ENCODE measurements around the gene CRYBB1.

CRYBB1 gene

DNA sequence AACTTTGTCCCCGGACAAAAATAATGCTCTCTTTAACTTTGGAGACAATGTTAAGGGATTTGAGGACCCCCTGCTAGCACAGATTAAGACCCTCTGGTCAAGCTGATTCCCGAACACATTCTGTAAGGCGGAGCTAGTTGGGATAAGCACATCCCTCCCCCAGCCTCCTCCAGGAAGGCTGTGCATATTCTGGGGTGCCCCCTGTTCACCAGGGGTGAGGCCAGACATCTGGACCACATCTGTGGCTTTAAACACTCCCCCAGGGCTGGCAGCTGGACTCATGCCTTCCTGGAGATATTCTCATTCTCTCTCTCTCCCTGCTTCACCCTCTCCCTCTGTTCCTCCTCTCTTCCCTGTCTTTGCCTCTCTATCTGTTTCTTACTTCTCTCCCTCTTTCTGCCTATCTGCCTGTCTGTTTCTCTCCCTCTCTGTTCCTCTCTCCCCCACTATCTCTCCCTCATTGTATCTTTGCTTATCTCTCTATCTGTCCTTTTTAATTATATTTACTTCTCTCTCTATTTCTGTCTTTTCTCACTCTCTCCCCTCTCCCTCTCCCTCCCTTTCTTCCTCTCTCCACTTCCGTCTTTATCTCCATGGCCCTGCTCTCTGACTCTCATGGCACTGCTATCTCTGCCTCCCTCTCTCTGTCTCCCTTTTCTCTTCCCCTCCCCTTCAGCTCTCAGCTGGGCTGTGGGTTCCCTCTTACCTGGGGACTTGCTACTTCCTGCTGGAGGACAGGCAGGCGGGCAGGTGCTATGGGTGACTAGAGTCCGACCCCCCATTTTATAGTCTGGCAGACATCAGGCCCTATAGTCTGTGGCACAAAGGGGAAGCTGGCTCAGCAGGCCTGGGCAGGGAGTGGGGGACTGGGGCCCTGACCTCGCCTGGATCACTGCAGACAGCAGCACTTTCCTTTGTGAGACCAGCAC is at the start of gene CRYBB1:
CRYBB1 (minus strand) TSS at position 757 of the 929 bp plus-strand sequence. CDS start 1,708 bp downstream, outside the sequence.
- no peak for DNase-seq (ENCODE audit: low spot score)

DNA sequence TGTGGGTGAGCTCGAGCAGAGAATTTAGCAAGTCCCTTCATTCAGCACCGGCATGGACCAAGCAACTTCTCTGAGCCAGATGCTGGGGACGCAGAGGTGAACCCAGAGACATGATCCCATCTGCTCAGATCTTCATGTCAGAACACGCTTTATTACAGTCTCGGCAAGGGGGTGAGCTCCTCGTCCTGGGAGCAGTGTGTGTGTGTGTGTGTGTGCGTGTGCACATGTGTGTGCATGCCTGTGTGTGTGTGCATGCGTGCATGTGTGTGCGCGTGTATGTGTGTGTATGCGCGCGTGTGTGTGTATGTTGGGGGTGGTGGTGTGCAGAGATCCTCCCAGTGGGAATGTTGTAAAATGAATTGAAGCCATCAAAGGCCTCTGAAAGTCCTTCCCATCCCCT is 49.3 kb upstream of the CRYBB1 start:
- no peak for DNase-seq (ENCODE audit: low spot score)

DNA sequence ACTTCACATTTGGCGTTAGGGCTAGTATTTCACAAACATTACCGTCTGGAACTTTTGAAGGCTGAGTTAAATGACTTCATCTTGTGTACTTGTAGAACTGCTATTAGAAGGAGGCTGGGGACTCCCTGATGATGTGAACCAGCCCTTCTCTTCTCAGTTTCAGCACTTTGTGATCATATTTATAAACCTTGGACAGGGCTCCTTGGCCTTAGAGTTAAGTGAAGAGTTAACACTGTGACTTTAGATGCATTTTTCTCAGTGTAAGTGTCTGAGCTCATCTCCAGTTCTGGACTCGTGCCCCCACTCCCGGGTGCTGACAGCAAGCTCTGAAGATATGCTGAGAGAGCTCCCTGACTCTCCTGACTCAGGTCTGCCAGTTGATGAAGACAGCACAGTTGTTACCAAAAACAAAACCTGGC is 48.0 kb upstream of the CRYBB1 start:
- DNase-seq (ENCODE audit: low spot score) = peak; percentile 52

DNA sequence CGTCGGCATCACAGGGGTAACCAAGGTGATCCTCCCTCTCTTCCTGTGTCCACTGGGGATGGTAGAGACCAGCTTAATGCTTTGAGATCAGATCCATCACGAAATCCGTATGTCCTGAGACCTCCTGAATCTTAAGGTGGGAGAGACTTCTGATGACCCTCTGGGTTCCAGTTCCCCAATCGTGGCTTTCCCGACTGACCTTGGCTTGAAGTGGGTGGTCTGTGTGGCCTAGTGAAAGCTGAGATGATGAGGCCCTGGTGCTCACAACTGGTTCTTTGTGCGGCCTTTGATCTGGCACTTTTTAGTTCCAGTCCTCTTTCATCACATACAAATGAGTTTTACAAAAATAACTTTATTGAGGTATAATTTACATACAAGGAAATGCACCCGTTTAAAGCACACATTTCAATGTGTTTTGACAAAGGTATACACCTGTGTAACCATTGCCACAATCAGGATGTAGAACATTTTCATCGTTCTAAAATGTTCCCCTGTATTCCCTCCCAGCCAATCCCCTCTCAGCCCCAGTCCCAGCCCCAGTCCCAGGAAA is 45.6 kb upstream of the CRYBB1 start:
- DNase-seq (ENCODE audit: low spot score) = no peak

DNA sequence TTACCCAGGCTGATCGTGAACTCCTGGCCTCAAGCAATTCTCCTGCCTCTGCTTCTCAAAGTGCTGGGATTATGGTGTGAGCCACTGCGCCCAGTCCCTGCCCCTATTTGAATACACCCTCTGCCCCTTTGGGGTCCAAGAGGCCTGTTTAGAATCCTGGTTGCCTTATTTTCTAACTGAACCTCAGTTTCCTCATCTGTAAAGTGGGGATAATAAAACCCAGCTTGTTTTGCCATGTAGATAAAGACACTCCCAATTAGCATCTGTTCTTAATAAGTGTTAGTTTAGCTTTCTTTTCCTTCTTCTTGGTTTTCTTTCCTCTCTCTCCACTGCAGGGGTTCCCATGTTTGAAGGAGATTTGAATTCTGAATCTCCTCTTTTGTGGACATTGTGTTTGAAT is 44.3 kb upstream of the CRYBB1 start:
- no peak for DNase-seq (ENCODE audit: low spot score)

DNA sequence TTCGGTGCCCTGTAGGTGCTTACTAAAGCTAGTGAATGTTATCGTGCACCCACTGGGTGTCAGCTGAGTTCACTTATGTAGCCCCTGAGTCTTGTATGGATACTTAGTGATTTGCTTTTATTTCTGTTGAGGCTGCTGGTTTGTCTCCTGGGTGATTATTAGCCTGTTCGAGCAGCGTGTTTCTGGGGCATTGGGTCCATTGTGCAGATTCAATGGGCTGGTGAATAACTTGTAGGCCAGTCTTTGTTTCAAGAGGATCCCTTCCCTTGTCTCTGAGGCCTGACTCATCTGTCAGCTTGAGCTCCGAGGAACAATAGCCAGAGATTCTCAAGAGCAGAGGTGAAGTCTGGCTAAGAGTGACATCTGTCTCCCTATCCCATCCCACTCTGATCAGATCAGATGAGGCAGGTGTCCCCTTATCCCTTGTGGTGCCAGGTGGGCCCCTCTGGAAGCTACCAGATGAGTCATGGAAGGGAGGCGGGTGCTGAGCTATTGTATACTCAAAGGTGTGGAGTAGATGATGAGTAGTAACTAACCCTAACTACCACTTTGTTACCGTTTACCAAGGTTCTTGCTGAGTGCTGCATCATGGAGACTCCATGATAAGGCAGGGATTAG is 43.2 kb upstream of the CRYBB1 start:
- no peak for DNase-seq (ENCODE audit: low spot score)

DNA sequence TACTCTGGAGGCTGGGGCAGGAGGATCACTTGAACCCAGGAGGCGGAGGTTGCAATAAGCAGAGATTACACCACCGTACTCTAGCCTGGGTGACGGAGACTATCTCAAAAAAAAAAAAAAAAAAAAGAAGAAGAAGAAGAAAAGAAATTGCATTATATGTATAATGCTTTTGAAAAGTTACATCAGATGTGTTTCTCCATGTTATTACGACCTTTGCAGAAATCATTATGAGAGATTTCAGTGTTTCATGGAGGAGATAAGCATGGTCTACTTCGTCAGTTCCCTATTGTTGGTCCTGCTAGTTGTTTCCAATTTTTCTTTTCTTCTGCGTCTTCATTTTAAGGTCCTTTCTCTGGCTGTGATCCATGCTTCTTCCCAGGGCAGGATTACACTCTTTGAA is 42.5 kb upstream of the CRYBB1 start:
- DNase-seq (ENCODE audit: low spot score) = no peak

DNA sequence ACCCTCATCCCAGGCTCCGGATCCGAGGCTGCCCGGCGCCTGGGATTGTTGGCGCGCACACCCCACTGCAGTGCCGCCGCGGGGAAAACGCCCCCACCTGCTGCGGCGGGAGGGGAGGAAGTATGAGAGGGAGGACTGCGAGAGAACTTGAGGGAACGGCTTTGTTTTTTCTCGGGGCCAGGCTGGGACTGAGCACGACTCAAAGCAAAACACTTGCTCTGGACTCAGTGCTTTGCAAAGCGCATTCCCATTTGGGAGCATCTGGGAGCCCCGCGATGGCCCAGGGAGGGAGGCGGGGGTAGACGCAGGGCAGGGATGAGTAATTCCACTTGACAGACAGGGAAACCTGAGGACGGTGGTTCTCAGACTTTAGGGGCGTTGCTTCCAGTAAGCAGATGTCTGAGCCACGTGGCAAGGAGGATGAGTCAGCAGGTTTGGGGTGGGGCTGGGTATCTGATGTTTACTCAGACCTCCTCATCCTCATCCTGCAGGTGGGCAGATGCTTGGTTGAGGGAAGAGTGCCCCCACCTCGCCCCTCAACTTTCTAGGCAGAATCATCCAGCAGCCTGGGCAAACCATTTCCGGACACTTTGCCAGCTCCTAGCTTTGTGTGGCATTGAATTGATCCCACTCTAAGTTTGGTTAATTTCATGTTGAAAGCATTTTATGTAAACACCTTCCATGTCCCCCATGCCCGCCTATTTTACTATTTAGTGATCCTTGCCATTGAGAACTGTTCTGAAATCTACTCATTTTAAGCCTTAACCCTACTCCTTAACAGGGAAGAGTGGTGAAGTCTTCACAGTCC is 41.0 kb upstream of the CRYBB1 start:
- DNase-seq (ENCODE audit: low spot score) = peak; percentile 87

DNA sequence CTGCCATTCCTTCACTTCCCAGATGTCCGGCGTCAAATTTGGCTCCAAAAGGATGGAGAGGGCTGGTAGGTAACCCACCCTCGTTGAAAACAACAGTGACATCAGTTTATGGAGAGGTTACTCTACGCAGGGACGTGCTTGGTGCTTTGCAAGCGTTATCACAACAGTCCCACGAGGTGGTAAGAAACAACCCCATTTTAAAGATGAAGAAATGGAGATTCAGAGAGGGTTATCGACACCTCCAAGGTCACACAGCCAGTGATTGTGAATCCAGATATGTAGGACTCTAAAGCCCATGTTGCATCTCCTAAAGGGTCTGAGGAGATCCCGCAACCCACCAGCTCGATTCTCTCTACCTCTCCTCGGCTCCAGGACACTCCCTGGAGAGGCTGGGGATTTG is 40.3 kb upstream of the CRYBB1 start:
- no peak for DNase-seq (ENCODE audit: low spot score)

DNA sequence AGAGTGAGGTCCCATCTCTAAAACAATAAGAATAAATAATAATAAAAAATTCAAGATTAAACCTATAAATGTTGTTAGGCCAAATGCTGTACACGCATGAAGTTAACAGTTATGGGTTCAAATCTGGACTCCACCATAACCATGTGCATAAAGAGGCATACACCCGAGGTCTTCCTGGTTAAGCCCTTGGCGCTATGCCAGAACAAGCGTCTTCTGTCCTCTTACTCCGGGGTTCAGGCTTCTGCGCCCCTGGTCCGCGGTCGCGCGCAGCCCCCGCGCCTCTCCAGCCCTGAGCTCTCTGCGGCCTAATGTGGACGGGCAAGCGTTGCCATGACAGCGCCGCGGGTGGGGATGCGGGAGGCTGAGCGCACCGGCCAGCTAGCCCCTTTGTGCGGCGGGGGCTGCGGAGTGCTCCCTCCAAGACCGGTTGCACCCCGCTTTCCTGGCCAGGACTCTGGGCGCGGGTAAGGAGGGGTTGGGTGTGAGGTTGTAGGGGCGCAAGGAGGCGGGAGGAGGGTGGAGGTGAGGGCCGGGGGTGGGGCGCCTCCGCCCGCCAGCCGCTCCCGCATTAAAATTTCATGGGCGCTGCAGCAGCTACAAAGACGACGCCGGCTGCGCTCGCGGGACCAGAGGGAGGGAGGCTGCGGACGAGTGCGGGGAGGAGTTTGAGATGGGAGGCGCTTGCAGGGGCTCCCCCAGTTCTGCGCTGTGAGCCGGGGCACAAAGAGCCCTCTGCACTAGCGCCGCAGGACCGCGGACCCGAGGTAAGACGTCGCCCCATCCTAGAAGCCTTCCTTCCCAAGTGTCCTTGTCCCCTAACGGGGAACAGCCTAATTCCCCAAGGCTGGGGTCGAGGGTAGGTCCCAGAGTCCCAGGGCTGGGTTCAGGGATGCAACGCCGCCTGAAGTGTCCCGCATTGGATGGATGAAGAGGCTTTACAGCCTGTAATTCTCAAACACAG is 39.3 kb upstream of the CRYBB1 start, which contains the start of gene MIAT:
MIAT (plus strand) TSS at position 698 of the 961 bp plus-strand sequence.
- peak; percentile 70 for DNase-seq (ENCODE audit: low spot score)

DNA sequence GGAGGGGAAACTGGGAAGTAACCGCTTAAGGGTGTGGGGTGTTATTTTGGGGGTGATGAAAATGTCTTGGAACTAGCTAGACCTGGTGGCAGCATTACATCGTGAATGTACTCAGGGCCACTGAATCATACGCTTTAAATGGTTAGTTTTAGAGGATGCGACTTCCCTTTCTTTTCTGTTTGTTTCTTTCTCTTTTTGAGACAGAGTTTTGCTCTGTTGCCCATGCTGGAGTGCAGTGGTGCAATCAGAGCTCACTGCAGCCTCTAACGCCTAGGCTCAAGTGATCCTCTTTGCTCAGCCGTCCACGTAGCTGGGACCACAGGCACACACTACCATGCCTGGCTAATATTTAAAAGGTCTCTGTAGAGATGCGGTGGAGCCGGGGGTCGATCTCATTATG is 34.0 kb upstream of the CRYBB1 start:
- no peak for DNase-seq (ENCODE audit: low spot score)

DNA sequence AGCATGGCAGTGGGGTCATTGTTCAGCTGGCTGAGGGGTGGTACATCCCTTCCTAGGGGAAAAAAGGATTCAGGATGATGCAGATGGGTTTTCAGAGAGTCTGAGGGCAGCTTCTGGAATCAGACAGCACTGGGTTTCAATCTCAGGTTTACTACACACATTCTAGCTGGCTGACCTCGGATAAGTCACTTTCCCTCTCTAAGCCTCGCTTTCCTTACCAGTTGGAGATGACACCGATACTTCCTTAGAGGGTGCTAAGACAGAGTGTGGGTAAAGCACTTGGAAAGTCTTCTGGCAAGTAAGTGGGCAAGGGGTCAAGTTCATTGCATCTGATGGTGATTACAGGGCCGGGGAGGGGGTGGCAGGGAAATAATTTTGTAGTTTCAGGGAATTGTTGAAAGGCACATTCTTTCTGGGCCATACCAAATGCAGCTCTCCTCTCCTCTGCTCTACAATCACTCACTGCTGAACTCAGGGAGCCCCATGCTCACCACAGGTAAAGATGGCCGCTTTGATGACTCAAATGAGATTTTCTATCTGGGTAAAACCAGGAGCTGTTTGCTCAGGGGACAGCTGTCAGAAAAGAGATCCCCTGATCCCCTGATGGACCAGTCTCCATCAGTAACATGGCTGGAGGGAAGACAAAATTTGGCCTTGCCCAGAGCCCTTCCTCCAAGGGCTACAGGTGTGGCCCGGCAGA is 33.0 kb upstream of the CRYBB1 start:
- DNase-seq (ENCODE audit: low spot score) = no peak

DNA sequence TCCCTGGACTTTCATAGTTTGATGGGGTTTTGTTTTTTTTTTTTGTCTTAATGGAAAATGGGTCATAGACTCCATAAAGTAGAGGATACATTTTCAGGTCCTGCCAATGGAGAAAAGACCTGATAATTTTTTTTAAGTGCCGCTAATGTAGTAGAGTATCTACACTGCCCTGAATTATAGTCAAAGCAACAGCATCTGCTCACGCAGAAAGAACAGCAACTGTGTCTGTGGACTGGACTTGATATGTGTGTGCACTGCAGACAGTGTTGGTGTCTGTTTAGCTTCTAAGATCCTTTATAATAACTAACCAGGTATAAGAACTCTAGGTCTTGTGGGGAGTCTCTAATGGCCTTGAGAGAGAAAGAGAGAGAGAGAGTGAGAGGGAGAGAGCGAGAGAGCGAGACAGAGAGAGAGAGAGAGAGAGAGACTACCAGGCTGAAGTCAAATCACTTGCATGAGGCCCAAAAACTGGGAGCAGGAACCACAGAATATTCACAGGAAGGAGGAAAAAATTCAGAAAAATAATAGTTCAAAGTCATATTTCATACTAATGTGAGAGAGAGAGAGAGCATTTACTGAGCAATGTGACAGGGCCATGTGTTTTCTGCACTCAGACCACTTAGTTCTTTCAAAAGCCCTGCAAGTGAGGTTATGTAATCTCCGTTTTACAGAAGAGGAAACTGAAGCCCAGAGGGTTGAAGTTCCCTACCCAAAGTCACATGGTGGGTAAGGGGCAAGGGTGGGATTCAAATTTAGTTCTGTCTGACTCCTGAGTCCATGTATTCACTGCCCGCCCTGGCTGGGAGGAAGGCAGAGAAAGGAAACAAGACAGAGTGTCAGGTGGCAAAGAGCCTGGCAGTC is 30.9 kb upstream of the CRYBB1 start:
- DNase-seq (ENCODE audit: low spot score) = no peak

DNA sequence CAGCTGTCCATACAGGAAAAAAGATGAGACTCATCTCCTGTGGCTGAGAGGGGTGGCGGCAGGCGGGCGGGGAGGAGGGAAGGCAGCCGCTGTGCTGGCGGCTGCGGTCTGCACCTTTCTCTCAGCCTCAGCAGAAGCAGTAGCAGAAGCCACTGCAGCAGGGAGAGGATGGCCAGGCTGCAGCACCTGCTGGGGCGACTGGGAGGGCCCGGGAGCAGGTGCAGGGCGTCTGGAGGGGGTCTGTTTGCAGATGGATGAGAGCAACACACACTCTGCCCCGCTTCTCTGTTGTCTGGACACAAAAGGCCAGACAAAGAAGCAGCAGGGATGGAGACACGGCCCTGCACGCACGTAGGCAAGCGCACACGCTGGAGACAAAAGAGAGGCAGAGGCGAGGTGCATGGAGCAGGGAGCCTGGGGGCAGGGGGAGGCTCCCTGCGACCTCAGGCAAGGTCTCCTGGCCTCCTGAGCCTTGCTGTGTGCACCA is 30.2 kb upstream of the CRYBB1 start:
- DNase-seq (ENCODE audit: low spot score) = no peak

DNA sequence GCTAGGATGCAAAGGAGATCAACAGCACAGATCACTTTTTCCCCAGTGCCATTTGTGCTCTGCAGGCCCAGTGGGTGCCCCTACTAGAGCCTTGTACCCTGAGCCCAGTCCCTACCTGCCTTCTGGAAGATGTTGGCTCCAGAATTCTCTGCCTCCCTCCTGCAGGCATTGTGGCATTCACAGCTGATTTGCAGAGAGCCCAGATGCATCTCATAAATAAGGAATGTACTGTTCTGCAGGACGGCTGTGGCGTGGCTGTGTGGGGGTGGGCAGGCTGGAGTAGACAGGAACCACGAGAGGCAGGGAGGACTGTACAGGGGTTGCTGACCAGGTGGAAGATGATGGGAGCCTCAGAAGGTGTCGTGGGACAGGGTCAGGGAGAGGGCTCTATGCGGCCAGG is 28.3 kb upstream of the CRYBB1 start:
- DNase-seq (ENCODE audit: low spot score) = peak; percentile 58

DNA sequence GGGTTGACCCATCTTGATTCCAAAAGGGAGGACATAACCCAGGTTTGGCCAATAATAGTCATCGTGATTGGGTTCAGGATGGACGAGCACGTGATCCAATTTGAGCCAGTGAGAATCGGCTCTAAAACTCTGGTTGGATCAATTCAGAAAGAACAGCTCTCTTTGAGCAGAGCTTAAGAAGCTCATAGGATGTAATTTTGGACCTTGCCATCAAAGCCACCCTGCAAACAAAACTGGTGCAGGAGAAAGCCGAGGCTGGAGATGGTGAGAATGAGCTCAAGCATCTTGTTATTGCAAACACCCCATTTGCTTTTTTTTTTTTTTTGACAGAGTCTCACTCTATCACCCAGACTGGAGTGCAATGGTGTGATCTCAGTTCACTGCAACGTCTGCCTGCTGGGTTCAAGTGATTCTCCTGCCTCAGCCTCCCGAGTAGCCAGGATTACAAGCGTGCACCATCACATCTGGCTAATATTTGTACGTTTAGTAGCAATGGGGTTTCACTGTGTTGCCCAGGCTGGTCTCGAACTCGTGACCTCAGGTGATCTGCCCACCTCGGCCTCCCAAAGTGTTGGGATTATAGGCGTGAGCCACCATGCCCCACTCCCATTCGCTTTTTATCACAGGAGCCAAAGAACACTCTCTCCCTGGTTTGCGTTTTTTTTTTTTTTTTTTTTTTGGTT is 25.7 kb upstream of the CRYBB1 start:
- no peak for DNase-seq (ENCODE audit: low spot score)

DNA sequence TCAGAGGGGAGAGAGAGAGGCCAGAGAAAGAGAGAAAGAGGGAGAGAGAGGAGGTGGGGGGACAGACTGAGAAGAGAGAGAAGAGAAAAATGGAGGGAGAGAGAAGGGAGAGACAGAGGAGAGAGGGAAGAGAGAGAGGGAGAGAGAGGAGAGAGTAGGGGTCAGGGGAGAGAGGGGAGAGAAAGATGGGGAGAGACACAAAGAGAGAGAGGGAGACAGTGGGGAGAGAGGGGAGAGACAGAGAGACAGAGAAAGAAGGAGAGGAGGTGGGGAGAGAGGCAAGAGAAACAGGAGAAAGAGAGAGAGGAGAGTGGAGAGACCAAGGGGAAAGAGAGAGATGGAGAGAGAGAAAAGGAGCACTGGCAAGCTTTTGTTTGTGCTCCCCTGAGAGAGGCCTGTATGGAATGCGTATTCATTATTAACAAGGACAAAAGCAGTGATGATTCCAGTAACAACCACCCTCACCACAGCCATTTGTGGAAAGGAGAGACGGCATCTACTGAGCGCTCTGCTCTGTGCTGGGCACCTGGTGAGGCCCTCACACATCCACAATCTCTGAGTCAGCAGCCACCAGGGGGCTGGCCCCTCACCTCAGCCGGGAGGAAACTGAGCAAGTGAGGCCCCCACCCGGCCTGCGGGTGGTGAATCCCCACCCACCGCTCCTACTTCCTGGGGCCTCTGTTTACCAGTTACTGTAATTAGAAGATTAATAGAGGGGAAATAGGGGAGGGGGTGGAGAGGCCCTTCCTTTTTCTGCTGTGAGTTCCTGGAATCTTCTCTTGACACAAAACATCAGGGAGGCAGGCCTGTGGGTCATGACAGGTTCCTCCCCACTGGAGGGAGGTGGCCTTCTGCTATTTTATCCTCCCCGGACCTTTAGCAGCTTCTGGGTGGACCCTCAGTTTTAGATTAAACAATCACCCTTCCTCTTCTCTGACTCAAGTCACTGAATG is 24.9 kb upstream of the CRYBB1 start:
- DNase-seq (ENCODE audit: low spot score) = no peak
